HuH-7.5 (cell line): ENCODE measurements around the gene PRM1.

Experiments
- DNase-seq: peaks from one replicate; pipeline ENCODE4 v3.0.0; 2011; ENCODE audit warnings: low spot score

The PRM1 gene

DNA sequence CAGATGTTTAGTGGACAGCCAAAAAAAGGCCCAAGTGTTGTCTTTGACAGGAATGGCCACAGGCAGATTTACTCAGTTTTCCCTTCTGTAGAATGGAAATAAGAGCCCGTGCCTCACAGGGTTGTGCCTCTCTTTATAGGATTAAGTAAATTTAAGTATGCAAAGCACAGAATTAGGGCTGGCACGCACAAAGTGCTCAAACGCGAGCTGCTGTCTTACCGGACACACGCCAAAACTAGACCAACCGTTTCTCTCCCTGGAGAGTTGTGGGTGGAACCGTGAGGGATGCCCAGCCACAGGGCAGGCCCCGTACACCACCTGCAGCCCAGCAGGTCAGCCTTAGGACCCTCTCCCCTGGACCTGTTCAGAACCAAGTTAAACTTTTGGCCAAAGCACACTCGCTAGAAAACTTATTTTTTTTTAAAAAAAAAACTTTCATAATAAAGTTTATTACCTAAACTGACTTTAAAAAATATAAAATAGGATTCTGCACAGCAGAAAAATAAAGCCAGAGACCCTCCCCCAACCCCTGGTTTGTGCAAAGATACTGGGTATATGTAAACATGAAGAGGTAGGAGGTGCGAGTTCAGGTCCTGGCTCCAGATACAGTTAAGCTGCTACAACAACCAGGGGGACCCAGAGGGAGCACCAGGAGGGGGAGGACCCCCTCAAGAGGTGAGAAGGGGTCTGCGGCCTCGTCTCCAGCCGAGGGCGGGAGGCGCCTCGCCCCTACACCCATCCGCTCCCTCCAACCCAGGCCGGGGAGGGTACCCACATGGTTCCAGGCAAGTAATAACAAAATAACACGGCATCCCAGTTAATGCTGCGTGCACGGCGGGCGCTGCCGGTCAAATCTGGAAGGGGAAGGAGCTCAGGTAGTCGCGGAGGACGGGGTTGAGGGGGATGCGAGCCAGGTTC lies 26.9 kb downstream of the PRM1 start:
- DNase-seq, result no peak

GRCh38 chr16:11253009-11253994 lies 27.8 kb downstream of the PRM1 start:
- DNase-seq, result no peak

DNA sequence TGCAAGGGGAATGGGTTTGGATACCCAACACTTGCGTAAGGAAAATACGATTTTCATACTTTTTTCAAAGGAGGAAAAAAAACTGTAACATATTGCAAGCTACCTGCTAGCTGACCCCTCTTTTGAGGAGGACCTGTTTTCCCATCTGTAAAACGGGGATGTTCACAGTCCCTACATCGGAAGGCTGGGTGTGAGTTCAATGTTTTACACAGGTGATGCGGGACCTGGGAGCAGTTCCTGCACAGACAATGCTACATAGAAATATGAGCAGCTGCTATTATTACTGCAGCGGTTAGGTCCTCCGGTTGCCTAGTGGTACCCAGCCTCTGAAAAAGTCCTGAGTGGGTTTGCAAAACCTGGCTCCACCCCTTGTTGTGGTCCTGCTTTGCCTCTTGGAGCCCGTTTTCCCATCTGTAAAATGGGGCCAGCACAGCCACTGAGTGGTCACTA lies 28.6 kb downstream of the PRM1 start:
- DNase-seq, result no peak

- no peak for DNase-seq
Observed at GRCh38 chr16:11251525-11252481, 29.3 kb downstream of the PRM1 start.

DNA sequence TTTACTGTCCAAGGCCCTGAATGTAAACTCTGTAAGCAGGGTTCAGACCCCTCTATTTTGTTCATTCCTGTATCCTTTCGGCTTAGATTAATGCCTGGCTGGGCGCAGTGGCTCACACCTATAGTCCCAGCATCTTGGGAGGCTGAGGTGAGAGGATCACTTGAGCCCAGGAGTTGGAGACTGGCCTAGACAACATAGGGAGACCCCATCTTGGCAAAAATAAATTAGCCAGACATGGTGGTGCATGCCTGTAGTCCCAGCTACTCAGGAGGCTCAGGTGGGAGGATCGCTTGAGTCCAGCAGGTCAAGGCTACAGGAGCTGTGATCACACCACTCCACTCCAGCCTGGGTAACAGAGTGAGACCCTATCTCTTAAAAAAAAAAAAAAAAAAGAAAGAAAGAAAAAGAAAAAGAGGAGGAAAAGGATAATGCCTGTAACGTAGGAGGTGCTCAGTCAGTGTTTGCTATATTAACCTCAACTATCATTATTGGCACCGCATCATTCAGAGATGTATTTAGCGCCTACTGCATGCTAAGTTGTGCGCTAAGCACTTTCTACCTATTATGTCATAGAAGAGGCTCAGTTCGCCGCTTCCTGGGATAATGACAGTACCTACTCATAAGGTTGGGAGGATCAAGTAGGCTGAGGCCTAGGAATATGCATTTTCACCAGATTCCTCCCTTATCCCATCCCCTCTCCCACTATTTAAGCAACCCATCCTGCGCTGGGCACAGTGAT lies 30.2 kb downstream of the PRM1 start:
- no peak for DNase-seq

GRCh38 chr16:11250091-11250785 lies 30.9 kb downstream of the PRM1 start:
- DNase-seq, result no peak

GRCh38 chr16:11249233-11250061 lies 31.7 kb downstream of the PRM1 start:
- no peak for DNase-seq

GRCh38 chr16:11248133-11248532 lies 33.0 kb downstream of the PRM1 start:
- no peak for DNase-seq

- DNase-seq, result no peak
Observed at GRCh38 chr16:11245988-11246387, 35.1 kb downstream of the PRM1 start.

- DNase-seq, result no peak
Observed at GRCh38 chr16:11245222-11245737, 35.9 kb downstream of the PRM1 start.

GRCh38 chr16:11242658-11243057 lies 38.5 kb downstream of the PRM1 start:
- no peak for DNase-seq

DNA sequence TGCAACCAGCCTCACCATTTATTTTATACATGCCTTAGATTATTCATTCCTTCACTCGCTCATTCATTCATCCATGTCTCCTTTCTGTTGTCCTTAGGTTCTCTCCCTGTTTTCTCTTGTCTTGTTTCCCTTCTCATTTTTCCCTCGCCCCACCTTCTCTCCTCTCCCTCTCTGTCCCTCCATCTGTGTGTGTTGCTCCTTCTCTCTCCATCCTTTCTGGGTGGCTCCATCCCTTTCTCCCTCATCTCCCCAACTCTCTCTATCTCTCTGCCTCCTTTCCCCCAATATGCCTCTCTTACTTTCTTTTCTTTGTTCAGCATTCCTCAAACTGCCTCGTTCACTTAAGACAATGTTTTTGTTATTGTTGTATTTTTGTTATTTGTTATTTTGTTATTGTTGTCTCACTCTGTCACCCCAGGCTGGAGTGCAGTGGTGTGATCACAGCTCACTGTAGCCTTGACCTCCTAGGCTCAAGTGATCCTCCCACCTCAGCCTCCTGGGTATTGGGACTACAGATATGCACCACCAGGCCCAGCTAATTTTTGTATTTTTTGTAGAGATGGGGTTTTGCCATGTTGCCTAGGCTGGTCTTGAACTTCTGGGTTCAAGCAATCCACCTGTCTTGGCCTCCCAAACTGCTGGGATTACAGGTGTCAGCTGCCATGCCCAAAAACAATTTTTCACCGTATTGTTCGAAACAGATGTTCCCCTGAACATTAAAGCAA lies 39.5 kb downstream of the PRM1 start:
- DNase-seq, result no peak

GRCh38 chr16:11240636-11241473 lies 40.3 kb downstream of the PRM1 start:
- no peak for DNase-seq

- DNase-seq, result no peak
Observed at GRCh38 chr16:11239644-11240632, 41.2 kb downstream of the PRM1 start.

GRCh38 chr16:11238272-11239202 lies 42.6 kb downstream of the PRM1 start:
- no peak for DNase-seq
